Suprapubic skin (tissue), 4 donors: ENCODE results near the gene GADD45GIP1. TPM values are rescaled to one million over a fixed set of nuclear protein-coding genes. Genes with fewer than 3 reads are reported as not detected.
A peak's percentile ranks its signal among the peaks of the same experiment; 100 is the strongest.

ENCODE experiments used
- DNase-seq, 2 donors: peaks; one replicate each; pipeline ENCODE4 v3.0.0-alpha.2; 2019; ENCODE audit warnings: low spot score in 2 of 2
- H3K27ac ChIP-seq: fragments of 200-600 bp; sonication (generic); one replicate; pipeline ENCODE4 v1.5.1; 2019
- H3K27me3 ChIP-seq: fragments of 200-600 bp; sonication (generic); one replicate; pipeline ENCODE4 v1.5.1; 2019
- H3K36me3 ChIP-seq: fragments of 200-600 bp; sonication (generic); one replicate; pipeline ENCODE4 v1.5.1; 2019
- H3K4me1 ChIP-seq: fragments of 200-600 bp; sonication (generic); one replicate; pipeline ENCODE4 v1.5.1; 2019
- H3K4me3 ChIP-seq: fragments of 200-600 bp; sonication (generic); one replicate; pipeline ENCODE4 v1.5.1; 2019; ENCODE audit warnings: mild to moderate bottlenecking
- H3K9me3 ChIP-seq: fragments of 200-600 bp; sonication (generic); one replicate; pipeline ENCODE4 v1.5.1; 2019
- CTCF ChIP-seq, 2 donors: fragments of 200-600 bp in 1 of 2; fragments of 450-650 bp in 1 of 2; sonication (generic) in 1 of 2; IDR thresholded peaks; one replicate each; pipeline ENCODE4 v1.5.1; 2016 to 2019; ENCODE audit warnings: antibody characterized with exemption in 2 of 2, mild to moderate bottlenecking in 1 of 2, moderate library complexity in 1 of 2
- EP300 ChIP-seq: sonication (generic); formaldehyde crosslinking; IDR thresholded peaks from one replicate; pipeline ENCODE4 v1.6.1; 2017; ENCODE audit warnings: antibody characterized with exemption
- POLR2A ChIP-seq, 2 donors: fragments of 450-650 bp; IDR thresholded peaks; one replicate each; pipeline ENCODE4 v1.6.1; 2017; ENCODE audit warnings: antibody characterized with exemption in 2 of 2, mild to moderate bottlenecking in 2 of 2, moderate library complexity in 2 of 2
- POLR2AphosphoS5 ChIP-seq, 3 donors: sonication (generic); formaldehyde crosslinking; IDR thresholded peaks; one replicate each; pipeline ENCODE4 v1.6.1; 2017; ENCODE audit warnings: antibody characterized with exemption in 3 of 3
- WGBS: methylation state at CpG from one replicate; pipeline ENCODE4 v1.1.5; 2018; 5-methylcytosine and 5-hydroxymethylcytosine counted together
- total RNA-seq, 4 donors: library from RNA; depleted of rRNA; stranded (reverse); fragments of >200 nt; gene quantifications; one replicate each; pipeline ENCODE4 v1.1.0, GENCODE V29; 2016

The GADD45GIP1 gene
- total RNA-seq, 4 donors from 2014 or later = 20.4 to 31.0 (median 24.8) TPM

GRCh38 chr19:12937927-12938778 is 18.9 kb downstream of the GADD45GIP1 start, which contains the start of gene CALR:
Gene CALR (plus strand): TSS chr19:12938609. CDS start chr19:12938680, 71 bp downstream.
- 1% methylated on average over 48 of the region's 63 CpGs for WGBS
- H3K36me3 ChIP-seq = peaks cover 33% of the 10 kb centered on the region

GRCh38 chr19:12937093-12937926 is 19.7 kb downstream of the GADD45GIP1 start:
- TF ChIP-seq POLR2AphosphoS5 (IDR thresholded peaks at IDR 0.05) = no peak
- TF ChIP-seq POLR2A (IDR thresholded peaks at IDR 0.05) = no peak
- no peak for TF ChIP-seq CTCF (IDR thresholded peaks at IDR 0.05)
- no peak for TF ChIP-seq EP300
- no peak for DNase-seq
- Histone ChIP-seq H3K4me1 (peaks cover 54% of the 10 kb centered on the region), H3K9me3 (no peaks in the 10 kb centered on the region), H3K4me3 (peak overlapping the region; percentile 99), H3K27ac (no peak overlapping the region), H3K36me3 (peaks cover 26% of the 10 kb centered on the region), H3K27me3 (no peaks in the 10 kb centered on the region)
- WGBS = 28% methylated on average over 23 of the region's 23 CpGs

More at GRCh38 chr19:12937927-12938778, 18.9 kb downstream of the GADD45GIP1 start, which contains the start of gene CALR:
- DNase-seq = peak; percentile 100
- Histone ChIP-seq H3K27me3 (no peaks in the 10 kb centered on the region), H3K9me3 (no peaks in the 10 kb centered on the region), H3K4me1 (peaks cover 50% of the 10 kb centered on the region), H3K4me3 (peak within 1 kb of the TSS; percentile 99), H3K27ac (peak within 1 kb of the TSS; percentile 91)
- TF ChIP-seq POLR2AphosphoS5 (IDR thresholded peaks at IDR 0.05) = peak; percentile 55 to 97 (median 90)
- TF ChIP-seq EP300 = no peak
- TF ChIP-seq POLR2A (IDR thresholded peaks at IDR 0.05) = peak; percentile 97 to 98
- TF ChIP-seq CTCF (IDR thresholded peaks at IDR 0.05) = no peak

GRCh38 chr19:12936582-12936981 is 20.4 kb downstream of the GADD45GIP1 start:
- WGBS = 61% methylated on average over 7 of the region's 7 CpGs
- DNase-seq = no peak
- no peak overlapping the region for H3K27ac ChIP-seq
- no peak overlapping the region for H3K4me3 ChIP-seq
- no peaks in the 10 kb centered on the region for H3K27me3 ChIP-seq
- peaks cover 55% of the 10 kb centered on the region for H3K4me1 ChIP-seq
- no peaks in the 10 kb centered on the region for H3K9me3 ChIP-seq
- TF ChIP-seq EP300 = no peak
- TF ChIP-seq POLR2A (IDR thresholded peaks at IDR 0.05) = no peak
- TF ChIP-seq POLR2AphosphoS5 (IDR thresholded peaks at IDR 0.05) = no peak
- TF ChIP-seq CTCF (IDR thresholded peaks at IDR 0.05) = no peak
- H3K36me3 ChIP-seq = peaks cover 19% of the 10 kb centered on the region

GRCh38 chr19:12935071-12935470 is 22.0 kb downstream of the GADD45GIP1 start:
- H3K4me1 ChIP-seq = peaks cover 43% of the 10 kb centered on the region
- no peak for TF ChIP-seq POLR2A (IDR thresholded peaks at IDR 0.05)
- no peak for TF ChIP-seq EP300
- TF ChIP-seq POLR2AphosphoS5 (IDR thresholded peaks at IDR 0.05) = no peak
- TF ChIP-seq CTCF (IDR thresholded peaks at IDR 0.05) = no peak

More at GRCh38 chr19:12935071-12935470, 22.0 kb downstream of the GADD45GIP1 start:
- 91% methylated on average over 10 of the region's 10 CpGs for WGBS
- H3K4me3 ChIP-seq = no peak overlapping the region
- DNase-seq = no peak
- H3K27me3 ChIP-seq = no peaks in the 10 kb centered on the region
- no peak overlapping the region for H3K27ac ChIP-seq
- H3K36me3 ChIP-seq = peaks cover 10% of the 10 kb centered on the region
- H3K9me3 ChIP-seq = no peaks in the 10 kb centered on the region
